Measurements from ENCODE around the gene CACUL1. TPM values are rescaled to one million over a fixed set of nuclear protein-coding genes. Genes with fewer than 3 reads are reported as not detected.

Gene CACUL1
- total and polyA plus RNA-seq, 7 donors: 4.2 to 51.7 (median 41.0) TPM

- TF ChIP-seq POLR2A (IDR thresholded peaks at IDR 0.05) (no peak), POLR2AphosphoS5 (IDR thresholded peaks at IDR 0.05) (no peak), CTCF (IDR thresholded peaks at IDR 0.05) (no peak), EP300 (IDR thresholded peaks at IDR 0.05) (no peak)
- intact Hi-C loops (cut with DNase I): no loop called here
- Histone ChIP-seq H3K36me3 (peaks cover 0 to 21% (median 7%) of the 10 kb centered on the region in 4 donors), H3K9me3 (no peaks in the 10 kb centered on the region), H3K4me3 (no peak overlapping the region), H3K4me1 (peaks cover 0 to 16% (median 5%) of the 10 kb centered on the region in 4 donors), H3K27me3 (no peaks in the 10 kb centered on the region), H3K27ac (no peak overlapping the region)
- 97 to 98% methylated on average over 6 of the region's 6 CpGs for WGBS, 2 donors
- no peak for DNase-seq
Observed at GRCh38 chr10:118704711-118705110, 50.1 kb downstream of the CACUL1 start.

- TF ChIP-seq EP300 (IDR thresholded peaks at IDR 0.05): no peak
- TF ChIP-seq CTCF (IDR thresholded peaks at IDR 0.05): no peak
- no peak for TF ChIP-seq POLR2AphosphoS5 (IDR thresholded peaks at IDR 0.05)
- no peak for TF ChIP-seq POLR2A (IDR thresholded peaks at IDR 0.05)
- peaks cover 0 to 24% (median 7%) of the 10 kb centered on the region in 4 donors for H3K36me3 ChIP-seq
- 85 to 91% methylated on average over 8 of the region's 8 CpGs for WGBS, 2 donors
- no peak overlapping the region for H3K4me3 ChIP-seq
- no peaks in the 10 kb centered on the region for H3K27me3 ChIP-seq
- peaks cover 0 to 13% (median 8%) of the 10 kb centered on the region in 4 donors for H3K4me1 ChIP-seq
- intact Hi-C loops (cut with DNase I): no loop called here
- no peak for DNase-seq
- H3K27ac ChIP-seq: no peak overlapping the region
- H3K9me3 ChIP-seq: no peaks in the 10 kb centered on the region
Observed at GRCh38 chr10:118701529-118702323, 53.0 kb downstream of the CACUL1 start.

- 59 to 71% methylated on average over 7 of the region's 7 CpGs for WGBS, 2 donors
- Histone ChIP-seq H3K36me3 (peaks cover 0 to 24% (median 7%) of the 10 kb centered on the region in 4 donors), H3K4me3 (no peak overlapping the region), H3K9me3 (no peaks in the 10 kb centered on the region), H3K27ac (no peak overlapping the region), H3K4me1 (peaks cover 0 to 42% (median 39%) of the 10 kb centered on the region in 4 donors), H3K27me3 (no peaks in the 10 kb centered on the region)
- DNase-seq: no peak
- intact Hi-C loops (cut with DNase I): no loop called here
- TF ChIP-seq POLR2AphosphoS5 (IDR thresholded peaks at IDR 0.05) (no peak), CTCF (IDR thresholded peaks at IDR 0.05) (no peak), POLR2A (IDR thresholded peaks at IDR 0.05) (no peak), EP300 (IDR thresholded peaks at IDR 0.05) (no peak)
Observed at GRCh38 chr10:118698421-118698820, 56.3 kb downstream of the CACUL1 start.

GRCh38 chr10:118694848-118695247 is 59.9 kb downstream of the CACUL1 start:
- TF ChIP-seq POLR2AphosphoS5 (IDR thresholded peaks at IDR 0.05): peak in 2 of 4 donors; percentile 15 to 25
- TF ChIP-seq EP300 (IDR thresholded peaks at IDR 0.05): no peak
- intact Hi-C loops (cut with DNase I): loop anchor here (5.0 kb wide), 1 partner anchor 58 kb away; no protein-coding TSS in a partner anchor
- no peak for DNase-seq
- Histone ChIP-seq H3K27ac (peak overlapping the region; percentile 52 to 79 (median 76)), H3K36me3 (peaks cover 0 to 14% (median 2%) of the 10 kb centered on the region in 4 donors), H3K27me3 (no peaks in the 10 kb centered on the region), H3K4me1 (peaks cover 0 to 51% (median 47%) of the 10 kb centered on the region in 4 donors), H3K4me3 (no peak overlapping the region), H3K9me3 (no peaks in the 10 kb centered on the region)

GRCh38 chr10:118692872-118693271 is 61.9 kb downstream of the CACUL1 start:
- TF ChIP-seq POLR2AphosphoS5 (IDR thresholded peaks at IDR 0.05) (no peak), POLR2A (IDR thresholded peaks at IDR 0.05) (no peak), EP300 (IDR thresholded peaks at IDR 0.05) (no peak)
- no peak for DNase-seq
- intact Hi-C loops (cut with DNase I): loop anchor here (5.0 kb wide), 1 partner anchor 56 kb away; no protein-coding TSS in a partner anchor
- Histone ChIP-seq H3K27ac (peak overlapping the region; percentile 52 to 79 (median 76)), H3K4me1 (peaks cover 0 to 51% (median 43%) of the 10 kb centered on the region in 4 donors), H3K36me3 (peaks cover 0 to 23% (median 6%) of the 10 kb centered on the region in 4 donors), H3K9me3 (no peaks in the 10 kb centered on the region), H3K27me3 (no peaks in the 10 kb centered on the region), H3K4me3 (no peak overlapping the region)
- WGBS, 2 donors: 78 to 85% methylated on average over 4 of the region's 4 CpGs

Measured in sigmoid colon (tissue), 7 donors.